Neural cell (in vitro differentiated cells): ENCODE data around the gene RBMS3. TPM values are rescaled to one million over a fixed set of nuclear protein-coding genes. Genes with fewer than 3 reads are reported as not detected.

ENCODE experiments used
- H2AFZ ChIP-seq: fragments of 200-600, 300-800 bp; sonication (generic), shearing (Covaris generic); 2 replicates; pipeline ENCODE4 v1.6.0; 2014; ENCODE audit warnings: low read depth, mild to moderate bottlenecking, antibody characterized with exemption, low read length, moderate library complexity
- H3F3A ChIP-seq: fragments of 200-600 bp; shearing (Covaris generic); 2 replicates; pipeline ENCODE4 v1.6.1; 2016; ENCODE audit warnings: mild to moderate bottlenecking, moderate library complexity, mixed read lengths, antibody characterized with exemption, low read length; ENCODE audit not compliant: insufficient read depth, poor library complexity, severe bottlenecking
- H3K27ac ChIP-seq: fragments of 200-600, 300-800 bp; sonication (generic), shearing (Covaris generic); 2 replicates; pipeline ENCODE4 v1.5.1; 2014; ENCODE audit warnings: mild to moderate bottlenecking, low read length, moderate library complexity
- H3K27me3 ChIP-seq: fragments of 300-800, 200-600 bp; sonication (generic), shearing (Covaris generic); 2 replicates; pipeline ENCODE4 v1.6.0; 2014; ENCODE audit warnings: mild to moderate bottlenecking, low read depth, low read length, moderate library complexity; ENCODE audit not compliant: insufficient read depth
- H3K36me3 ChIP-seq: fragments of 300-800, 200-600 bp; sonication (generic), shearing (Covaris generic); 2 replicates; pipeline ENCODE4 v1.5.1; 2014; ENCODE audit warnings: mild to moderate bottlenecking, antibody characterized with exemption, low read length, moderate library complexity; ENCODE audit not compliant: insufficient read depth
- H3K4me2 ChIP-seq: fragments of 300-800, 200-600 bp; sonication (generic), shearing (Covaris generic); 2 replicates; pipeline ENCODE4 v1.6.0; 2014; ENCODE audit warnings: mild to moderate bottlenecking, low read length
- H3K4me3 ChIP-seq: fragments of 300-800, 200-600 bp; sonication (generic), shearing (Covaris generic); 2 replicates; pipeline ENCODE4 v1.5.1; 2014; ENCODE audit warnings: mild to moderate bottlenecking, low read length, moderate library complexity
- H3K79me2 ChIP-seq: fragments of 200-600 bp; shearing (Covaris generic); replicated peaks from 2 replicates; pipeline ENCODE4 v1.6.0; 2014; ENCODE audit warnings: mild to moderate bottlenecking, low read length, moderate library complexity; ENCODE audit not compliant: insufficient read depth
- H3K9ac ChIP-seq: fragments of 300-800, 200-600 bp; sonication (generic), shearing (Covaris generic); 2 replicates; pipeline ENCODE4 v1.6.1; 2016; ENCODE audit warnings: mild to moderate bottlenecking, low read length, mixed read lengths
- H3K9me2 ChIP-seq: fragments of 200-600 bp; shearing (Covaris generic); 2 replicates; pipeline ENCODE4 v1.6.1; 2016; ENCODE audit warnings: mild to moderate bottlenecking, low read length, mixed read lengths; ENCODE audit not compliant: insufficient read depth
- H3K9me3 ChIP-seq: fragments of 200-600, 300-800 bp; sonication (generic), shearing (Covaris generic); 2 replicates; pipeline ENCODE4 v1.6.1; 2016; ENCODE audit warnings: mild to moderate bottlenecking, mixed run types, low read length, moderate library complexity, mixed read lengths
- H4K20me1 ChIP-seq: fragments of 200-600 bp; shearing (Covaris generic); 2 replicates; pipeline ENCODE4 v1.6.1; 2016; ENCODE audit warnings: mild to moderate bottlenecking, mixed run types; ENCODE audit not compliant: insufficient read depth
- CTCF ChIP-seq: fragments of 450-650 bp; IDR thresholded peaks from 2 replicates; pipeline ENCODE4 v1.5.1; 2014; ENCODE audit warnings: antibody characterized with exemption, mild to moderate bottlenecking, moderate library complexity; ENCODE audit not compliant: poor library complexity, severe bottlenecking
- EP300 ChIP-seq: fragments of 450-650 bp; conservative IDR thresholded peaks from 2 replicates; pipeline ENCODE4 v1.6.1; 2014; ENCODE audit warnings: antibody characterized with exemption, mild to moderate bottlenecking, moderate library complexity; ENCODE audit not compliant: poor library complexity, severe bottlenecking
- EZH2 ChIP-seq: fragments of 200-600, 300-800 bp; shearing (Covaris generic), sonication (generic); IDR thresholded peaks from 2 replicates; pipeline ENCODE4 v1.6.1; 2014; ENCODE audit warnings: antibody characterized with exemption, low read length, borderline replicate concordance, mild to moderate bottlenecking; ENCODE audit not compliant: insufficient read depth, poor library complexity, severe bottlenecking
- MXI1 ChIP-seq: fragments of 450-650 bp; conservative IDR thresholded peaks from 2 replicates; pipeline ENCODE4 v1.6.1; 2014; ENCODE audit warnings: antibody characterized with exemption, mild to moderate bottlenecking; ENCODE audit not compliant: poor library complexity, severe bottlenecking
- POLR2AphosphoS5 ChIP-seq: IDR thresholded peaks from 2 replicates; pipeline ENCODE4 v1.6.1; 2012
- RAD21 ChIP-seq: fragments of 450-650 bp; conservative IDR thresholded peaks from 2 replicates; pipeline ENCODE4 v1.6.1; 2014; ENCODE audit warnings: antibody characterized with exemption, mild to moderate bottlenecking, moderate library complexity
- SMC3 ChIP-seq: fragments of 450-650 bp; conservative IDR thresholded peaks from 2 replicates; pipeline ENCODE4 v1.6.1; 2014; ENCODE audit warnings: antibody characterized with exemption, mild to moderate bottlenecking, moderate library complexity; ENCODE audit not compliant: poor library complexity
- TAF1 ChIP-seq: IDR thresholded peaks from 2 replicates; pipeline ENCODE4 v1.6.1; 2012; ENCODE audit warnings: low read depth
- polyA plus RNA-seq: library from polyadenylated mRNA; depleted of rRNA; stranded (reverse); fragments of >200 nt; gene quantifications from 2 replicates; pipeline ENCODE4 v1.2.3, GENCODE V29; 2014
- TF ChIP-seq, protein P1 (sequence below): IDR thresholded peaks from 2 replicates; pipeline ENCODE4 v1.6.1; 2012; ENCODE audit warnings: borderline replicate concordance

The RBMS3 gene
- polyA plus RNA-seq, 1 donor from 2014 or later = 0.53 TPM

- no peak overlapping the region for H2AFZ ChIP-seq
- H3K27ac ChIP-seq = no peak overlapping the region
- no peak overlapping the region for H3K4me2 ChIP-seq
Measured at GRCh38 chr3:29335438-29335837, 54.6 kb downstream of the RBMS3 start.

DNA sequence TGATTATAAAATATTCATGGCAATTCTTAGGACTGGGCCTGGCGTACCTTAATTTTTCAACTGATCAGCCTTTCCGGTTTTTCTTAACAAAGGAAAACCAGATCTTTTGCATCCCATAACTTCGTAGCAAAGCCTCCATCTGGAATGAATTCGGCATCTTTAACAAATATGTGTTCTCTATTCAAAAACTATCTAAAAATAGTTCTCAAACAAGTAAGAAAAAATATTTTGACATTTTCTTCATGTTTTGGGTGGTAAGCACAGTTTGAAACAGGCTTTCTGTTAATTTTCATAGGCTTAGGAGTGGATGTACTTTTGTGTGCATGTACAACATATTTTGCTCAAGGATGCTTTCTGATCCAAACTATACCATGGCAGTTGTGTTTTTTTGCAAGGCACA, 55.1 kb downstream of the RBMS3 start:
- Histone ChIP-seq H3K9me3 (no peaks in the 10 kb centered on the region), H3K9ac (no peak overlapping the region), H2AFZ (no peak overlapping the region), H3K27ac (no peak overlapping the region), H3K27me3 (no peaks in the 10 kb centered on the region), H3K36me3 (no peaks in the 10 kb centered on the region), H3K9me2 (no peaks in the 10 kb centered on the region), H4K20me1 (no peaks in the 10 kb centered on the region), H3K4me3 (no peak overlapping the region), H3K79me2 (no peaks in the 10 kb centered on the region), H3F3A (no peaks in the 10 kb centered on the region), H3K4me2 (no peak overlapping the region)
- no peak for TF ChIP-seq EZH2
- no peak for TF ChIP-seq SMC3
- TF ChIP-seq, protein P1, sequence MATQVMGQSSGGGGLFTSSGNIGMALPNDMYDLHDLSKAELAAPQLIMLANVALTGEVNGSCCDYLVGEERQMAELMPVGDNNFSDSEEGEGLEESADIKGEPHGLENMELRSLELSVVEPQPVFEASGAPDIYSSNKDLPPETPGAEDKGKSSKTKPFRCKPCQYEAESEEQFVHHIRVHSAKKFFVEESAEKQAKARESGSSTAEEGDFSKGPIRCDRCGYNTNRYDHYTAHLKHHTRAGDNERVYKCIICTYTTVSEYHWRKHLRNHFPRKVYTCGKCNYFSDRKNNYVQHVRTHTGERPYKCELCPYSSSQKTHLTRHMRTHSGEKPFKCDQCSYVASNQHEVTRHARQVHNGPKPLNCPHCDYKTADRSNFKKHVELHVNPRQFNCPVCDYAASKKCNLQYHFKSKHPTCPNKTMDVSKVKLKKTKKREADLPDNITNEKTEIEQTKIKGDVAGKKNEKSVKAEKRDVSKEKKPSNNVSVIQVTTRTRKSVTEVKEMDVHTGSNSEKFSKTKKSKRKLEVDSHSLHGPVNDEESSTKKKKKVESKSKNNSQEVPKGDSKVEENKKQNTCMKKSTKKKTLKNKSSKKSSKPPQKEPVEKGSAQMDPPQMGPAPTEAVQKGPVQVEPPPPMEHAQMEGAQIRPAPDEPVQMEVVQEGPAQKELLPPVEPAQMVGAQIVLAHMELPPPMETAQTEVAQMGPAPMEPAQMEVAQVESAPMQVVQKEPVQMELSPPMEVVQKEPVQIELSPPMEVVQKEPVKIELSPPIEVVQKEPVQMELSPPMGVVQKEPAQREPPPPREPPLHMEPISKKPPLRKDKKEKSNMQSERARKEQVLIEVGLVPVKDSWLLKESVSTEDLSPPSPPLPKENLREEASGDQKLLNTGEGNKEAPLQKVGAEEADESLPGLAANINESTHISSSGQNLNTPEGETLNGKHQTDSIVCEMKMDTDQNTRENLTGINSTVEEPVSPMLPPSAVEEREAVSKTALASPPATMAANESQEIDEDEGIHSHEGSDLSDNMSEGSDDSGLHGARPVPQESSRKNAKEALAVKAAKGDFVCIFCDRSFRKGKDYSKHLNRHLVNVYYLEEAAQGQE = no peak
- no peak for TF ChIP-seq EP300
- no peak for TF ChIP-seq RAD21
- TF ChIP-seq CTCF = no peak
- TF ChIP-seq MXI1 = no peak
- TF ChIP-seq TAF1 = no peak
- no peak for TF ChIP-seq POLR2AphosphoS5

More at GRCh38 chr3:29335438-29335837, 54.6 kb downstream of the RBMS3 start:
- Histone ChIP-seq H3K9me2 (no peaks in the 10 kb centered on the region), H3K36me3 (no peaks in the 10 kb centered on the region), H3K9ac (no peak overlapping the region), H3K27me3 (no peaks in the 10 kb centered on the region), H4K20me1 (no peaks in the 10 kb centered on the region), H3K9me3 (no peaks in the 10 kb centered on the region), H3K79me2 (no peaks in the 10 kb centered on the region), H3F3A (no peaks in the 10 kb centered on the region), H3K4me3 (no peak overlapping the region)
- TF ChIP-seq MXI1 (no peak), SMC3 (no peak), RAD21 (no peak), TAF1 (no peak), POLR2AphosphoS5 (no peak), CTCF (no peak), EZH2 (no peak), EP300 (no peak)
- TF ChIP-seq, protein P1 = no peak
